Left forelimb (tissue), 1 donor: Measurements from ENCODE around the gene RRAD.

Experiments used
- DNase-seq: peaks from one replicate; pipeline ENCODE4 v3.0.0-alpha.2; 2018; ENCODE audit warnings: low spot score

Gene RRAD

GRCh38 chr16:66917741-66918140 lies 7.6 kb downstream of the RRAD start:
- DNase-seq: no peak

- no peak for DNase-seq
Measured at GRCh38 chr16:66916518-66916917, 8.8 kb downstream of the RRAD start.

GRCh38 chr16:66915041-66915440 lies 10.3 kb downstream of the RRAD start:
- no peak for DNase-seq

GRCh38 chr16:66914541-66914940 lies 10.8 kb downstream of the RRAD start:
- DNase-seq: no peak

GRCh38 chr16:66913711-66914110 lies 11.6 kb downstream of the RRAD start:
- no peak for DNase-seq

GRCh38 chr16:66913081-66913480 lies 12.3 kb downstream of the RRAD start:
- no peak for DNase-seq

- no peak for DNase-seq
Measured at GRCh38 chr16:66911801-66912200, 13.5 kb downstream of the RRAD start.

GRCh38 chr16:66911112-66911511 lies 14.2 kb downstream of the RRAD start:
- DNase-seq: no peak

GRCh38 chr16:66910175-66910940 lies 15.0 kb downstream of the RRAD start:
- DNase-seq: no peak

GRCh38 chr16:66908762-66909559 lies 16.4 kb downstream of the RRAD start:
- DNase-seq: no peak

- no peak for DNase-seq
Measured at GRCh38 chr16:66908116-66908515, 17.2 kb downstream of the RRAD start.

GRCh38 chr16:66906916-66907836 lies 18.2 kb downstream of the RRAD start:
- no peak for DNase-seq

- DNase-seq: no peak
Measured at GRCh38 chr16:66905633-66906539, 19.4 kb downstream of the RRAD start.

- DNase-seq: no peak
Measured at GRCh38 chr16:66904846-66905632, 20.3 kb downstream of the RRAD start.

- DNase-seq: no peak
Measured at GRCh38 chr16:66904428-66904845, 20.9 kb downstream of the RRAD start.

GRCh38 chr16:66903544-66904427 lies 21.5 kb downstream of the RRAD start:
- DNase-seq: no peak

GRCh38 chr16:66902648-66903543 lies 22.4 kb downstream of the RRAD start:
- DNase-seq: no peak

- no peak for DNase-seq
Measured at GRCh38 chr16:66901626-66902025, 23.7 kb downstream of the RRAD start.
